Adipose tissue (tissue), 3 donors: ENCODE results near the gene ZNF554. TPM values are rescaled to one million over a fixed set of nuclear protein-coding genes. Genes with fewer than 3 reads are reported as not detected.

Experiments used
- H3K27ac ChIP-seq: one replicate; pipeline ENCODE4 v1.5.1; 2013; ENCODE audit warnings: low read depth, low read length
- WGBS, 3 donors: extraction: QIAGEN DNeasy Blood & Tissue Kit; methylation state at CpG; one replicate each; pipeline ENCODE4 v1.1.7; 2013; 5-methylcytosine and 5-hydroxymethylcytosine counted together
- polyA plus RNA-seq, 3 donors: library from polyadenylated mRNA; stranded (reverse); fragments of 200-250 nt; gene quantifications; one replicate each; pipeline ENCODE4 v1.2.3, GENCODE V29; 2013
- donor health status: healthy with polysubstance abuse.
- donor health status: Bipolar disorder and iron deficiency.
- donor health status: healthy.

Gene ZNF554
- polyA plus RNA-seq = 1 to 10 TPM; 1.2 to 2.9 (median 1.7) TPM

DNA sequence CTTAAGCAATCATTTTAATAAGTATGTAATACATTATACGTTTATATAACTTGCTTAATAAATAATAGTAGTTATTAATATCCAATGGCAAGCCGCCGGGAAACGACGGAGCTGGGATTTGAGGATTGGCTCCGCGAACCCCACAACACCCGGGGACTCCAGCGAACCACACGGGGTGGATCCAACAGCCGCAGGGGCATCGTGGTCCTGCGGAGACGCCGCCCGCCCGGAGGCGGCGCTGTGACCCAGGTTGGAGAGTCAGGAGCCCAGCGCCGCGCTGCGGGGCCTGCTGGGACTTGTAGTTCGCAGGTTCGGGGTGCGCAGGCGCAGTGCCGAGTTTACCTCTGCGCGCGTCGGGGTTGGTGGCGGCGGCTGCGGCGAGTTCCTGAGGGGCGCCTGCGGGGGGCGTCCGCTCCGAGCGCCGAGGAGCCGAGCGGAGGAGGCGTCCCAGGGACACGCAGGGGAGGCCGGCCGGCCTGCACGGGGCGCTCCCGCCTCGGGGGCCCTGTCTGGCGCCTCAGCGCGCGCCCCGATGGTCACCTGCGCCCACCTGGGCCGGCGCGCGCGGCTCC lies at the start of gene ZNF554:
Gene ZNF554, plus strand, starts transcription at position 329 of the 572 bp plus-strand sequence. Its CDS starts 204 bp downstream, at position 533.
- no peak within 1 kb of the TSS for H3K27ac ChIP-seq
- 0 to 1% (median 1%) methylated on average over 44 to 63 of the region's 64 CpGs for WGBS, 3 donors

DNA sequence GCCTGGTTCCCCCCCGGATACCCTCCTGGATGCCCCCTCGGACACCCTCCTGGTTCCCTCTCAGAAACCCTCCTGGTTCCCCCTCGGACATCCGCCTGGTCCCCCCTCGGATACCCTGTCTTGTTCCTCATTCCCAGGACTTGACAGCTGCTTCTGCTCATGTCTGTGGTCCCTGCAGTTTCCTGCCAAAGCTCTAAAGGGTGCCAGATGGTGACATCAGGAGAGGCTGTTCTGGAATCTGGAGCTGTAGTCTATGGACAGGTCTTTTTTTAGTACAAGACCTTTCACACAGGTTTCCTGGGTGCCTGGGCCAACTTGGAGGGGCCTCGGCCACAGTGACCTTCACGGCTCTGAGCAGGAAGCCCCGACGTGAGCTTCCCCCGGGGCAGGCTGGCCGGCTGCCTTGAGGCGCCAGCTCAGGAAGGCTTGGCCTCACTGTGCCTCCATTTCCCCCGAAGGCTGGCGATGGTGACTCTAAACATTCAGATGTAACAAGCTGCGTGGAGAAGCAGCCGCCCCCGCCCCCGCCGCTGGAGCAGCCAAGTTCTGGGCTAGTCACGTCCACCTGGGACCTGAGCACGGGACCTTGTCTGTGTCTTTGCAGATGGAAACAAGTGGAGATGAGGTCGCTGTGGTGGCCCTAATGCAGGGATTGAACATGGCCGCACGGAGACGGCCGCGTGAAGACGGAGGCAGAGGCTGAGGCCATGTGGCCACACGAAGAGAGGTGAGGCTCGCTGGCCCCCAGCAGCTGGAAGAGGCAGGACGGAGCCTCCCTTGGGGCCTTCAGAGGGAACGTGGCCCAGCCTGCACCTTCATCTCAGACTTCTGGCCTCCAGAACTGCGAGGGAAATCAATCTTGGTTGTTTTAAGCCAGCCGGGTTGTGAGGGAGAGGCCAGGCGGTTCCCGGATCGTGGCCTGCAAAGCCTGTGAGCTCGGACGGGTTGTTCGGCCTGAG lies 49.3 kb upstream of the ZNF554 start:
- H3K27ac ChIP-seq = no peak overlapping the region

DNA sequence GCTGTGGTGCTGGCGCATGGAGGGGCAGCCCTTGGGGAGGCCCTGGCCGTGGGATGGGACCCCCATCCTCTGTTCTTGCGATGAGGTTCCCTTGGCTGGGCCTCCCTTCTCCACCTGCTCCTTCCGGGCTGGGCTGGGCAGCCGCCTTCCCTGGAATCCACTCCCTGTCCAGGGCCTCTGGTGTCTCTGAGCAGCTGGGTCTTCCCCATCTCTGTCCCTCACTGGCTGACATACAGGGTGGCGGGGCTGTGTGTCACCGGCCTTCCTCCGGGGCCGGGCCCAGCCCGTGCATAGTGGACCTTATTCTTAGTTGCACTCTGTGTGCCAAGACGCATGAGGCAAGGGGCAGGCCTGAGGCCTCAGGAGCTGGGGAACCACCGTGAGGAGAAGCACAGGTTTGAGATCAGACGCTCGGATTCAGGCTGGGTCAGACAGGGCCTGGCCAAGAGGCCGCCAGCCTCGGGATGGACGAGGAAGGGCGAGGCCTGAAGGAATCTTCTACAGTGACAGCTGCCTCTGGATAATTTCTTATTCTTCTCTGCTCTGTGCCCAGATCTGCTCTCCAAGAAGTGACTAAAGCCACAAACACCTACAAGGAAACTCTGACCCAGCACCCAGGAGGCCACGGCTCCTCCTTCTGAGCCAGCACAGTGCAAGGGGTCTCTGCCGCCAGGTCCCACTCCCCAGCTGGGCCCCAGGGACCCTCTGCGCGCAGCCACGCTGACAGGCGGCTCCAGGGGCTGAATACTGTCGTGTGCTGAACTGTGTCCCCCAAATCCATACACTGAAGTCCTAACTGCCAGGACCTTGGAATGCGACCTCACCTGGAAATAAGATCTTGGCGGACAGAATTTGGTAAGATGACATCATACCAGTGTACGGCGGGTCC lies 47.6 kb upstream of the ZNF554 start:
- no peak overlapping the region for H3K27ac ChIP-seq
- WGBS, 3 donors = 76 to 82% (median 80%) methylated on average over 29 of the region's 29 CpGs

More for the DNA sequence above, 49.3 kb upstream of the ZNF554 start:
- WGBS, 3 donors = 54 to 66% (median 55%) methylated on average over 39 to 40 of the region's 40 CpGs

DNA sequence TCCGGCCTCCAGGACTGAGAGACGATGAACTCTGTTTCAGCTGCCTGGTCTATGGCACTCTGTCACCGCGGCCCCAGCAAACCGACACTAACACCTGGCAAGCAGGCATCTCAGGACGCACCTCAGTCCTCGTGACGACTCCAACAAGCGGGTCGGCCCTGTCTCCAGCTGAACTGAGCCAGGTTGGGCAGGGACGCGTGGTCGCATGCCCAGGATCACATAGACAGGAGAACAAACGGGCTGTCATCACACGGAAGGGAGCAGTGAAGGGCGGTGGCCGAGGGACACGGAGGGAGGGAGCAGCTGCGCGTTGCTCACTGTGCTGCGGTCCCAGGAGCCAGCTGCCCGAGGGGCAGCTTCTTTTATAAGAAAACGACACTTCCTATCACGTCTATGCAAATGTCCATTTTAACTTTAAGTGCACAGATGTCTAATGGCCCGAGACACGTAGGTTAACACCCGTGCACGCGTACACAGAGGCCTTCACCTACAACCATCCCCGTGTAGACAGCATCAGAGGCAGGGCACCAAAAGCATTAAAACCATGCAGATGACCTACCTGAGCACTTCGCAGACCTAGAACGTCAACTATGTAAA lies 45.5 kb upstream of the ZNF554 start:
- H3K27ac ChIP-seq = no peak overlapping the region
- 81 to 91% (median 88%) methylated on average over 32 of the region's 32 CpGs for WGBS, 3 donors

DNA sequence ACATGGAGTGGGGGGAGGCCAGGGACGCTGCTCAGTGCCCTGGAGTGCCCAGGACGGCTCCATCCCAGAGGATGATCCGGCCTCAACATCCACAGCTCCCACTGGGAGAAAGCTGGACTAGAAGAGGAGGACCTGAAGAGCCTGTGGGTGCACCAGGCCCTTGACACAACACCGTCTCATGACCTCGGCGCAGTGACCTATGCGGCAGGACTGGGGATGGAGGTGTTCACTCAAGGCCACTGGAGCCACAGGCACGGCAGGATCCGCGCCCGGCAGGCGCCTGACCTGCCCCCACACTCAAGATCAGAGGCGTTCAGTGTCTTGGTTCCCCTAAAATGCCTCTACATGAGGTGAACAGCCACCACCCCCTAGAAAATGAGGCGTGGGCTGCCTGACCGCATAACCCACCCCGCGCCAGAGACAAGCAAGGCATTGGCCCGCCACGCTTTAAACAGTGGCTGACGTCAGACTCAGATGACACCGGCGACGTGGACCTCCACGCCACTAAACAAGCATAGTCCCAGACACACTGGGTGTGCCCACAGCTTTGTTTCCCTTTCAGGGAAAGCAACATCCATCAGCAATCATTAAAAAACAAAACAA lies 44.6 kb upstream of the ZNF554 start:
- H3K27ac ChIP-seq = peak overlapping the region; percentile 46
- 72 to 85% (median 76%) methylated on average over 24 of the region's 24 CpGs for WGBS, 3 donors

DNA sequence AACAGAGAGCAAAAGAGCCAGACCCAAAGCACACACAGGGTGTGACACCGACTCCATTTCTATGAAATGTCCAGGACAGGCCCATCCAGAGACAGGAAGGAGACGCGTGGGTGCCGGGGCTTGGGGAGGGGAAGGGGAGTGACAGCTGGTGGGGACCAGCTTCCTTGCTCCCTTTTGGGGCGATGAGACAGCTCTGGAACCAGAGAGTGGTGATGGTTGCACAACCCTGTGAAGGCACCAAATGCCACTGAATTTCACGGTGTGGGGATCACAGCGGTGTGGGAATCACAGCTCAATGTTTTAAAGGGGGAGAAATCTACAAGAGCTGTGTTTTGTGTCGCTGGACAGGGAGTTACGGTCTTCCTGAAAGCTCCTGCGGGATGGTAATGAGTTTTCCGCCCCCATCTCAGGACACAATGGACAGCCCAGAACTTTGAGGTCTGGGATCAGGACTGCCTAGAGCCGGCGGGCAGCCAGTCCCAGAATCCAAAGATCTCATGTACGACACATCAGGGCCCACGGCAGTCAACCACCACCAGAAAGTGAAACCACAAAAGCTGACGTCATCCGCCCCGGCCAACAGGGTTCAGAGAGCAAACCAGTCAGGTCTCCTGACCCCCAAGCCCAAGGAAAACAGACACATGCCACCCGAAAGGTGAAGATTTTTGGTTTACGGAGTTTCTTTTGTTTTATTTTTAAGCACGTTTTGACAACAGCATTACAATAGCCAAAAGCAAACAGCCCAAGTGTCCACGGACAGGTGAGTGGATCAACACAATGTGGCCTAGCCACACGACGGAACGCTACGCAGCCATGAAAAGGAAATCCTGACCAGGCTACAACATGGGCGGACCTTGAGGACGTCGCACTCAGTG lies 43.9 kb upstream of the ZNF554 start:
- peak overlapping the region; percentile 46 for H3K27ac ChIP-seq
- WGBS, 3 donors = 49 to 79% (median 52%) methylated on average over 29 of the region's 29 CpGs

DNA sequence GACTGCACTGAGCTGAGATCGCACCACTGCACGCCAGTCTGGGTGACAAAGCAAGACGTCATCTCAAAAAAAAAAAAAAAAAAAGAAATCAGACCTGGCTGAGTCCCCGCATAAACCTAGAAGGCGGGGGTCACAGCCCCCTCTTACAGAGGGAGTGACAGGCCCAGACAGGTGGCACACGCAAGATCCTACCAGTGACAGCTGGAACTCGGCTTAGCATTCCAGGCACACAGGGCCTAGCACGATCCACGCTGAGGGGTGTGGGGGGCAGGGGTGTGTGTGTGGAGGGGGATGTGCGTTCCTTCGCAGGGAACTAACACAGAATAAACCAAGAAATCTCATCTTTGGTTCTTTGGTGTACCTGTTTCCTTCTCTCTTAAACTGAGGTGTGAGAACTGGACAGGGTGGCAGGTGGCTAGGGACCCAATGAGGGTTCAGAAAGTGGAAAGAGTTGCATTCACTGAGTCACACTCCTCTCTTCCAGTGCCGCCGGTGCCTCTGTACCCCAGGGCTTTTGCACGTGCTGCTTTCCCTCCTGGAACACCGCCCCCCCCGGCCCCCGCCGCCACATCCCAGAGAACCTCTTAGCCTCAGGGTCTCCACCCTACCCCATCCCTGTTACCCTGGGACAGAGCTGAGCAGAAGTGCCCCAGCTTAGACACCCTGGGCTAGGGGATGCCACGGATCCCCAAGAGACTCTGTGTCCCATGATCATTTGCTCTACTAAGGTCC lies 41.5 kb upstream of the ZNF554 start:
- no peak overlapping the region for H3K27ac ChIP-seq
- 85 to 94% (median 93%) methylated on average over 19 of the region's 19 CpGs for WGBS, 3 donors

DNA sequence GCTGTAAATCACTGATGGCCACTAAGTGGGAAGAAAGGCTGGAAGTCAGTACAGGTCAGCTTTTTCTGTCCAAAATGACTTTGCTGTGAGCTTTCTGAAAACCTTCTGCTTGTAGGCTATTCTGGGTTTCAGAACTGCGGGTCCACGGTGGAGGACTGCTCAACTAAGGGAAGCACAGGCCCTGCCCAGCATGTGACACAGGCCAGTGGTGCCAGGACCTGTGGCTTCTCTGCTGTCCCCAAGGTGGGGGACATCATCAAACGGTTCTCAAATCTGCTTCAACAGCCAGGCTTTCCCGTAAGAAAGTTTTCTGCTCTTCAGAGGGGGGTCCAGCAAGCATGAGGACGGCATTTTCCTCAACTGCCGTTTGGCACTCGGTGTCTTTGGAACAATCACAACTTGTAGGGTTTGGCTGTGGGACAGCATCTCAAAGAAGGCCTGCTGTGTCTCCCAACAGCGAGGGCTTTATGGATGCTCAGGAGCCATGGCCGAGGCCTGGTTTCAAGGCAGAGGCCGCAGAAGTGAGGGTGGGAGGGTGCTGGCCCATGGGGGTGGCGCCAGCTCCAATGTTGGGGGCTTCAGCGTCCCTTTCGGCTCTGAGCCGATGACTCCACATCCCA lies 40.4 kb upstream of the ZNF554 start:
- 72 to 82% (median 75%) methylated on average over 14 of the region's 14 CpGs for whole genome bisulfite sequencing, 3 donors
- H3K27ac ChIP-seq = no peak overlapping the region

DNA sequence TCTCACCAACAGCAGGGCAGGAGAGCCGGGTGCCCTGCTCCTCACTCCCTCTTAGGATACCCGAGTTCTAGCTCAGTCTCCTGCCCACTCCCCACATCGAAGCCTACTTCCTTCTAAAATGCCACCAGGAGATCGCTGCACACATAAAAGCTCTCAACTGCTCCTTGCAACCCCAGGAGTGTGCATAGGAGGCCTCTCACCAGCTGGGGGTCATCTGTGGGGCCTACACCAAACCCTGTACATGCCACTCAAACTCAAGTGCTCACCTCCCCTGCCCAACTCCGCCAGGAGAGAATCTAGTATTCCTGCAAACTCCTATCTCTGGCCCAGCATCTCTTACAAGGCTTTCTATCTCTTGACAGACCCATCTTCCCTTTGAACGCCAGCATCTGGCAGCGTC lies 39.4 kb upstream of the ZNF554 start:
- 84 to 91% (median 88%) methylated on average over 7 of the region's 7 CpGs for WGBS, 3 donors

DNA sequence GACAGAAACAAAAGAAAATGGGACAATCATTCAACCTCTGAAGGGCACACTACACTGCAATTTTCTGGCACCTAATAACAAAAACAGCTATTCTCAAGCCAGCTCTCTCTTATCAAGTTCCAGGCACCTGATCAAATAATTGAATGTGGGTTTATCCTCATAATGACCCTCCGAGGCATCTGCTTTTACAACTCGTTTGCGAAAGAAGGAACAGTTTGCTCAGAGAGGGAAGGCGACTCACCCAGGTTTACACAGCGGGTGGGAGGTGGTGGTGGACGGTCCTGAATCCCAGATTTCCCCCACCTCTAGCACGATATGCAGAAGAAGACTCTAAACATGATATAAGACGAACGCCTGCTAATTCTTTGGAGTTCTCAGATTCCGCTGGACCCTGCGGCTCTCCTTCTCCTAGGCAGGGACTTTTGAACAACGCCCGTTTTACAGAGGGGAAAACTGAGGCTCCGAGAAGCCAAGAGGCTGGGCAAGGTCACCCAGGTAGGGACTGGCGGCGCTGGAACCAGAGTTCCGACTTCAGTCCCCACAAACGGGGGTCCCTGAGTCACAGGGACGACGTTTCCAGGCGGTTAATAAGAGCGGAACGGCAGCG lies 37.2 kb upstream of the ZNF554 start:
- 1 to 3% (median 1%) methylated on average over 24 of the region's 24 CpGs for WGBS, 3 donors
- no peak overlapping the region for H3K27ac ChIP-seq

More for the DNA sequence above, 39.4 kb upstream of the ZNF554 start:
- H3K27ac ChIP-seq = no peak overlapping the region

DNA sequence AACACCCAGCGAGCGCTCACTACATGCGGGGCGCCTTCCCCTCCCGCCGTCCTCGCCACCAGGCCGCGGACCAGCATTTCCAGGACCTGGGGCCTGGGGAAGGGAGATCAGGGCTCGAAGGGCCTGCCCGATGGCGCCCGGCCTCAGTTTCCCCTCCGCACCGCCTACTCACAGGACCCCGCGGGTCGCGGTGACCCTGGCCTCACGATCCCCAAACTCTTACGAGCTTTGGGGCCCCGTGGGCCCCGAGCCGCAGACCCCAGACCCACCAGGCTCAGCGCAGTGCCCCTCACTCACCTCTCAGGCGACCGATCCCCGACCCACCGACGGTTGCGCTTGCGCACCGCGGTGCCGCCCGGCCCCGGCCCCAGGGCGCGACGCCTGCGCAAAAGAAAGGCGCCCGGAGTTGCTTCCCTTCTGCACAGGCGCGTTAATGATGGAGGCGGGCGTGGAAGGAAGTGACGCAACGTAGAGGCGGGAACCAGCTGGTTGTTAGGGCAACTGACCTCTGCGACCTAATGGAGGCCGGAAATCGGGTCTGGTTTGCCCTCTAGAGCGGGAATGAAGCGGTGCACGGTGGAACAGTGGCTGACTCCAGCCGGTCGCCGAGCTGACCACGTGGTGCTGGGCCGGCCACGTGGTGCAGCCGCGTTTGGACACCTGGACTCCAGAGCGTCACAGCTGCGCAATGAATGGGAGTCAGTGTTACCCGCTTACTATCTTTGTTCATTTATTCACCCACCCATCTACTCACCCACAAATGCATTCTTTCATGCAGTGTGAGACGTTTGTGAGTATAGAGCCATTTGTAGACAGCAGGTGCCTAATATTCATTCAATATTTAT lies 36.5 kb upstream of the ZNF554 start, which contains the start of gene SGTA:
Gene SGTA, minus strand, starts transcription at position 338 of the 845 bp plus-strand sequence. CDS start 14,205 bp downstream, outside the sequence.
- no peak within 1 kb of the TSS for H3K27ac ChIP-seq
- 0 to 1% (median 1%) methylated on average over 62 to 68 of the region's 68 CpGs for WGBS, 3 donors

DNA sequence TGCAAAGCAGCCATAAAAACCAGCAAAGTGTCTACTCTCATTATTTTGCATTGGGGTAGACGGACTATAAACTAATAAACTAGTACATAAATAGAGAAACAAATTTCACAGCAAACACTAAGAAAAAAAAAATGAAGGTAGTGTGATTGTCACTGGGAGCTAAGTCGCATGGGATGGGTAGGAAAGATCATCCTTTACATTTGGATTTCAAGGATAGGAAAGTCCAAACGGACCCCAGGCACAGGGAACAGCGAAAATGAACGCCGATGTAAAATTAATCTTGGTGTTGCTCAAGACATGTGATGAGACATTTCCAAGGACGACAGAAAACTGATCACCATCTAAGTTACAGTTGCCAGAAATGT lies 35.9 kb upstream of the ZNF554 start:
- no peak overlapping the region for H3K27ac ChIP-seq

DNA sequence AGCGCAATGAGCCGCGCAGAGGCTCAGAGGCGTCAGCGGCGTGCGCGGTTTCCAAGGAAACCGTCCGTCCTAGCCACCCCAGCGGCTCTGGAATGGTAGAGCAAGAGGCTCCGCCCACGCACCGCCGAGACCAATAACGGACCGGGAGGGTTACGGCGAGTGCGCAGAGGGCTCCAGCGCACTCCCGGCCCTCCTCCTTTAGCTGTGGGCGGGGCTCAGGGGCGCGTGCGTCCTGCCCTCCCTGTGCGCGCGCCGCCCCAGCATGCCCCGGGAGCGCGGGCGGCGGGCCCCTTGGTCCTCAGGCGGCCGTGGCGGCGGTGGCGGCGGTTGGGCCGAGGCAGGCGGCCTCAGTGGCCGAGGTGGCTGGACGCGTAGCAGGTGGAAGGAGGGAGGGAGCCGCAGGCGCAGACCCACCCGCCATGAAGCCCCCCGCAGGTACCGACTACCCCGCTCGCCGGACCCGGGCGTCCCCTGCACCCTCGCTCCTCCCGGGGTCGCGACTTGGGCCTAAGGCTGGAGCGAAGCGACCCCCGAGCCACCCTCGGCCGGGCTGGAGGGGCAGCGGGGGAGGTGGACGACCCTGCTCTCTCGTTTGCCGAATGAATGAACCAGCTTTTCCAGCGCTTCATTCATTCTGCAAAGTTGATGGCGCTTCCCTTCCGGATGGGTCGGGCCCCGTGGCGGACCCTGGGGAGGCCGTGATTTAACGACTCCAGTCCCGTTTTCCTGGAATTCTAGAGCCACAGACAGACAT lies 34.2 kb upstream of the ZNF554 start, which contains the start of gene THOP1:
Gene THOP1, plus strand, starts transcription at position 260 of the 754 bp plus-strand sequence. Its CDS starts 160 bp downstream, at position 420.
- 0 to 1% (median 1%) methylated on average over 66 to 78 of the region's 78 CpGs for WGBS, 3 donors
- H3K27ac ChIP-seq = no peak within 1 kb of the TSS

More for the DNA sequence above, 35.9 kb upstream of the ZNF554 start:
- 71 to 74% (median 73%) methylated on average over 7 of the region's 7 CpGs for WGBS, 3 donors

DNA sequence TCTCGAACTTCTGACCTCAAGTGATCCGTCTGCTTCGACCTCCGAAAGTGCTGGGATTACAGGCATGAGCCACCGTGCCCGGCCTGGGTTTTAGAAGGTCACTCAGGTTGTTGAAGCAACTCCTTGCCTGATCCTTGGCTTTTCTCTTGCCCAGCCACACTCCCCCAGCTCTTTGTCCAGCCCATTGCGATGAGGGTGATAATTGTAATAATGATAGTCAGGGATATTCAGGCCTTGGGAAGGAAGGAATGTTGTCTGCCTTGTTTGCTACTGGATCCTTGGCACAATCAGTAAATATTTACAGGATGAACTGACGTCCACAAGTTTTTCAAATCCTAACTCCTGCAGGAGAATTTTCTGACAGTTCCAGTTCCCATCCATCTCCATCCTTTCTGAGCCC lies 32.6 kb upstream of the ZNF554 start:
- WGBS, 3 donors = 84 to 88% (median 87%) methylated on average over 8 of the region's 8 CpGs
- no peak overlapping the region for H3K27ac ChIP-seq
